Keratinocyte (primary cell): Measurements from ENCODE around the gene TUT1. TPM values are rescaled to one million over a fixed set of nuclear protein-coding genes. Genes with fewer than 3 reads are reported as not detected.

Source experiments
- DNase-seq: peaks from one replicate; pipeline ENCODE4 v3.0.0-alpha.2; 2011; ENCODE audit warnings: low read depth, missing footprints, low spot score
- FAIRE-seq: peaks from 2 replicates; lab custom pipeline; 2011; peaks lifted over from hg19 to GRCh38; lab: Jason Lieb, UNC
- H2AFZ ChIP-seq: 2 replicates; pipeline ENCODE4 v1.6.0; 2012; ENCODE audit warnings: low read length, control low read depth, inconsistent platforms; ENCODE audit not compliant: control insufficient read depth
- H3K27ac ChIP-seq: 2 replicates; pipeline ENCODE4 v1.5.1; 2011; ENCODE audit warnings: low read length; ENCODE audit not compliant: control insufficient read depth, insufficient read depth
- H3K27me3 ChIP-seq: 3 replicates; pipeline ENCODE4 v1.6.0; 2011; ENCODE audit warnings: low read length; ENCODE audit not compliant: control insufficient read depth, insufficient read depth; ENCODE audit errors: extremely low read depth
- H3K36me3 ChIP-seq, 2 experiments: 2 replicates in 1 of 2; 3 replicates in 1 of 2; pipeline ENCODE4 v1.5.1; 2011; ENCODE audit warnings: low read length in 2 of 2, mild to moderate bottlenecking in 1 of 2; ENCODE audit not compliant: control insufficient read depth in 2 of 2, insufficient read depth in 2 of 2; ENCODE audit errors: extremely low read depth in 1 of 2
- H3K4me1 ChIP-seq: 3 replicates; pipeline ENCODE4 v1.5.1; 2011; ENCODE audit warnings: low read length; ENCODE audit not compliant: control insufficient read depth, insufficient read depth; ENCODE audit errors: extremely low read depth
- H3K4me2 ChIP-seq: 3 replicates; pipeline ENCODE4 v1.6.0; 2011; ENCODE audit warnings: low read depth, low read length; ENCODE audit not compliant: control insufficient read depth, insufficient read depth; ENCODE audit errors: extremely low read depth
- H3K4me3 ChIP-seq, 3 experiments: fragments of 200-600 bp in 1 of 3; sonication (generic) in 1 of 3; 2 replicates in 2 of 3; 3 replicates in 1 of 3; pipeline ENCODE4 v1.5.1; 2011 to 2016; ENCODE audit warnings: low read length in 3 of 3, mild to moderate bottlenecking in 3 of 3, control low read depth in 2 of 3, inconsistent platforms in 1 of 3, low read depth in 1 of 3, mixed read lengths in 1 of 3, mixed run types in 1 of 3, moderate library complexity in 1 of 3; ENCODE audit not compliant: control insufficient read depth in 2 of 3, insufficient read depth in 2 of 3; ENCODE audit errors: extremely low read depth in 1 of 3
- H3K79me2 ChIP-seq: 2 replicates; pipeline ENCODE4 v1.6.0; 2012; ENCODE audit warnings: low read length; ENCODE audit not compliant: control insufficient read depth, insufficient read depth
- H3K9ac ChIP-seq: 3 replicates; pipeline ENCODE4 v1.6.0; 2011; ENCODE audit warnings: low read length; ENCODE audit not compliant: control insufficient read depth, insufficient read depth; ENCODE audit errors: extremely low read depth
- H3K9me1 ChIP-seq: 3 replicates; pipeline ENCODE4 v1.6.0; 2011; ENCODE audit warnings: low read length; ENCODE audit not compliant: control insufficient read depth, insufficient read depth; ENCODE audit errors: extremely low read depth
- H3K9me3 ChIP-seq: 2 replicates; pipeline ENCODE4 v1.5.1; 2012; ENCODE audit warnings: low read depth, low read length; ENCODE audit not compliant: control insufficient read depth
- H4K20me1 ChIP-seq: 3 replicates; pipeline ENCODE4 v1.6.0; 2011; ENCODE audit warnings: low read length; ENCODE audit not compliant: control insufficient read depth, insufficient read depth; ENCODE audit errors: extremely low read depth
- EZH2 ChIP-seq: IDR thresholded peaks from one replicate; pipeline ENCODE4 v1.6.1; 2012; ENCODE audit warnings: inconsistent platforms, mild to moderate bottlenecking, low read length, moderate library complexity
- dilution Hi-C: fragments of 300-500 bp; cut with MboI; formaldehyde crosslinking; loops from one replicate; pipeline ENCODE4 v1.7.0; 2020; ENCODE audit warnings: low sequenced_read_pairs; ENCODE audit not compliant: extremely low pct_ligation_motif_present
- polyA plus RNA-seq, 5 experiments: library from polyadenylated mRNA; depleted of rRNA in 3 of 5; stranded (reverse) in 3 of 5; stranded (forward) in 1 of 5; unstranded in 1 of 5; fragments of >200 nt; gene quantifications; 1 replicate in 1 of 5; 2 replicates in 3 of 5; 3 replicates in 1 of 5; pipeline versions ENCODE4 v1.2.1 to v1.2.3, GENCODE V29; 2011 to 2012; ENCODE audit warnings: missing spikeins in 2 of 5, low read depth in 1 of 5, low replicate concordance in 1 of 5
- TF ChIP-seq, protein P1 (sequence below), 3 experiments: IDR thresholded peaks in 1 of 3; conservative IDR thresholded peaks in 1 of 3; optimal IDR thresholded peaks in 1 of 3; 2 replicates in 2 of 3; 3 replicates in 1 of 3; pipeline versions ENCODE3 to v1.5.1; 2011; ENCODE audit warnings: low read length in 3 of 3, mild to moderate bottlenecking in 3 of 3, moderate library complexity in 2 of 3, control low read depth in 1 of 3, inconsistent platforms in 1 of 3; ENCODE audit not compliant: insufficient read depth in 2 of 3; ENCODE audit errors: extremely low read depth in 1 of 3

Gene TUT1
- polyA plus RNA-seq, 1 donor (not counting 4 experiments of a cell fraction or from before 2014, with no cell fraction given), result 10.5 TPM

DNA sequence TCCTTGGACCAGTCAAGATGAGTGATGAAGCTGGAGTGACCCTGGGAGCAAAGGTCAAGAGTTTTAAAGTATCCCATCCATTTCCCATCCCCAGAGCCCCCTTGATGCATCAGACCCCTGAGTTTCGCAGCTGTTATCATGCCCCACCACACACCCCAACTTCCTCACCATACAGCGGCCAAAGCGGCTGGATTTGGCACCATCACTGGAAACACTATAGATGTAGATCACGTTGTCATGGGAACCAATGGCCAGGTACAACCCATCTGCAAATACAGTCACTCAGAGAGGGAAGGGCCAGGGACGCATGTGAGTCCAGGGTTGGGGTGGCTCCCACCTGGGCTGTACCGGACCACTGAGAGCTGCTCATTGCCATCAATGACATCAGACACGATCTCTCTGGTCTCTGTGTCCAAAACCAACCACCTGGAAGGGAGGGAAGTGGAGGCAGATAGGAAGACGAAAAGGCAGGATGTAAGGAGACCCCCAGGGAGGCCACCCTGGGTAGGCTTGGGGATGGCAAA lies 12.5 kb upstream of the TUT1 start:
- H3K4me2 ChIP-seq, result no peak overlapping the region
- H3K27ac ChIP-seq, result no peak overlapping the region
- H3K4me3 ChIP-seq, result no peak overlapping the region
- no peaks in the 10 kb centered on the region for H3K9me3 ChIP-seq
- peaks cover 22% of the 10 kb centered on the region for H3K79me2 ChIP-seq
- dilution Hi-C loops, result no loop called here
- TF ChIP-seq, protein P1, sequence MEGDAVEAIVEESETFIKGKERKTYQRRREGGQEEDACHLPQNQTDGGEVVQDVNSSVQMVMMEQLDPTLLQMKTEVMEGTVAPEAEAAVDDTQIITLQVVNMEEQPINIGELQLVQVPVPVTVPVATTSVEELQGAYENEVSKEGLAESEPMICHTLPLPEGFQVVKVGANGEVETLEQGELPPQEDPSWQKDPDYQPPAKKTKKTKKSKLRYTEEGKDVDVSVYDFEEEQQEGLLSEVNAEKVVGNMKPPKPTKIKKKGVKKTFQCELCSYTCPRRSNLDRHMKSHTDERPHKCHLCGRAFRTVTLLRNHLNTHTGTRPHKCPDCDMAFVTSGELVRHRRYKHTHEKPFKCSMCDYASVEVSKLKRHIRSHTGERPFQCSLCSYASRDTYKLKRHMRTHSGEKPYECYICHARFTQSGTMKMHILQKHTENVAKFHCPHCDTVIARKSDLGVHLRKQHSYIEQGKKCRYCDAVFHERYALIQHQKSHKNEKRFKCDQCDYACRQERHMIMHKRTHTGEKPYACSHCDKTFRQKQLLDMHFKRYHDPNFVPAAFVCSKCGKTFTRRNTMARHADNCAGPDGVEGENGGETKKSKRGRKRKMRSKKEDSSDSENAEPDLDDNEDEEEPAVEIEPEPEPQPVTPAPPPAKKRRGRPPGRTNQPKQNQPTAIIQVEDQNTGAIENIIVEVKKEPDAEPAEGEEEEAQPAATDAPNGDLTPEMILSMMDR (optimal IDR thresholded peaks at IDR 0.05 in 1 of 3, IDR thresholded peaks at IDR 0.05 in 1 of 3, conservative IDR thresholded peaks at IDR 0.05 in 1 of 3; ENCODE audit: extremely low read depth in 1 of 3, insufficient read depth in 2 of 3, low read length in 3 of 3), result no peak
- TF ChIP-seq EZH2, result no peak
- no peaks in the 10 kb centered on the region for H4K20me1 ChIP-seq
- FAIRE-seq, result no peak
- H2AFZ ChIP-seq, result no peak overlapping the region
- H3K9ac ChIP-seq, result no peak overlapping the region
- peaks cover 11% of the 10 kb centered on the region for H3K4me1 ChIP-seq
- no peak for DNase-seq
- no peaks in the 10 kb centered on the region for H3K27me3 ChIP-seq
- H3K9me1 ChIP-seq, result no peaks in the 10 kb centered on the region
- peaks cover 15% of the 10 kb centered on the region in 2 experiments for H3K36me3 ChIP-seq

DNA sequence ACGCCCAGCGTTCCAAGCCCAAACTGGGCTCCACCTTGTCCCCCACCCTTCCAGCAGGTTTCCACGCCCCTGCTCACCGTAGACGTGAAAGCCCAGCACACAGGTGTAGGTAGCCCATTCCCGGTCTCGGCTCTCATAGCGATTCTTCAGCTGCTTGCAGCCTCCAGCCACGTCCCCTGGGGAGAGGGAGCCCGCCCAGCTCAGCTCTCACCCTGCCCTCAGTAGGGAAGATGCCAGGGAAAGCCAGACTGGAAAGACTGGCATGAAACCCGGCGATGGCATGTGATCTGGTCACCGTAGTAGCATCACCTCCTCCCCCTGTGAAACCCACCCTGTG lies 11.7 kb upstream of the TUT1 start:
- DNase-seq, result no peak
- Histone ChIP-seq H4K20me1 (no peaks in the 10 kb centered on the region), H3K4me3 (peak overlapping the region in 2 of 3 experiments; percentile 38 to 86), H3K4me2 (peak overlapping the region; percentile 80), H3K79me2 (peaks cover 30% of the 10 kb centered on the region), H2AFZ (no peak overlapping the region), H3K27me3 (no peaks in the 10 kb centered on the region), H3K27ac (no peak overlapping the region), H3K9ac (peak overlapping the region; percentile 70), H3K36me3 (peaks cover 13 to 18% of the 10 kb centered on the region in 2 experiments), H3K9me1 (no peaks in the 10 kb centered on the region), H3K4me1 (peaks cover 14% of the 10 kb centered on the region), H3K9me3 (no peaks in the 10 kb centered on the region)
- dilution Hi-C loops, result no loop called here
- no peak for TF ChIP-seq EZH2
- TF ChIP-seq, protein P1 (optimal IDR thresholded peaks at IDR 0.05 in 1 of 3, IDR thresholded peaks at IDR 0.05 in 1 of 3, conservative IDR thresholded peaks at IDR 0.05 in 1 of 3; ENCODE audit: extremely low read depth in 1 of 3, insufficient read depth in 2 of 3, low read length in 3 of 3), result no peak
- FAIRE-seq, result no peak
